Measurements from ENCODE around the gene MYPN.

Gene MYPN

DNA sequence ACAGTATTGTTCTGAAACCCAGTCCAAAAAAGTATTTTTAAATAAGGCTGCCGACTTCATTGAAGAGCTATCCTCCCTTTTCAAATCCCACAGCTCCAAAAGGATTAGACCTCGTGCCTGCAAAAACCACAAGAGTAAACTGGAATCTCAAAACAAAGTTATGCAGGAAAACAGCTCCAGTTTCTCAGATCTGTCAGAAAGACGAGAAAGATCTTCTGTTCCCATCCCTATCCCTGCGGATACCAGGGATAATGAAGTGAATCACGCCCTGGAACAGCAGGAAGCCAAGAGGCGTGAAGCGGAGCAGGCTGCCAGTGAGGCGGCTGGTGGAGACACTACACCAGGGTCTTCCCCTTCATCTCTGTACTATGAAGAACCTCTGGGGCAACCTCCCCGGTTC lies 12.6 kb downstream of the MYPN start:
- in situ Hi-C loops (cut with MboI; ENCODE audit: low pct_unique_long_range_greater_than_20kb, low sequenced_read_pairs, unreplicated experiment), result no loop called here
- TF ChIP-seq, protein P1, sequence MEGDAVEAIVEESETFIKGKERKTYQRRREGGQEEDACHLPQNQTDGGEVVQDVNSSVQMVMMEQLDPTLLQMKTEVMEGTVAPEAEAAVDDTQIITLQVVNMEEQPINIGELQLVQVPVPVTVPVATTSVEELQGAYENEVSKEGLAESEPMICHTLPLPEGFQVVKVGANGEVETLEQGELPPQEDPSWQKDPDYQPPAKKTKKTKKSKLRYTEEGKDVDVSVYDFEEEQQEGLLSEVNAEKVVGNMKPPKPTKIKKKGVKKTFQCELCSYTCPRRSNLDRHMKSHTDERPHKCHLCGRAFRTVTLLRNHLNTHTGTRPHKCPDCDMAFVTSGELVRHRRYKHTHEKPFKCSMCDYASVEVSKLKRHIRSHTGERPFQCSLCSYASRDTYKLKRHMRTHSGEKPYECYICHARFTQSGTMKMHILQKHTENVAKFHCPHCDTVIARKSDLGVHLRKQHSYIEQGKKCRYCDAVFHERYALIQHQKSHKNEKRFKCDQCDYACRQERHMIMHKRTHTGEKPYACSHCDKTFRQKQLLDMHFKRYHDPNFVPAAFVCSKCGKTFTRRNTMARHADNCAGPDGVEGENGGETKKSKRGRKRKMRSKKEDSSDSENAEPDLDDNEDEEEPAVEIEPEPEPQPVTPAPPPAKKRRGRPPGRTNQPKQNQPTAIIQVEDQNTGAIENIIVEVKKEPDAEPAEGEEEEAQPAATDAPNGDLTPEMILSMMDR (IDR thresholded peaks at IDR 0.05; ENCODE audit: extremely low read depth, insufficient read depth, missing control alignments), result no peak
- no peak for DNase-seq (ENCODE audit: low spot score)

DNA sequence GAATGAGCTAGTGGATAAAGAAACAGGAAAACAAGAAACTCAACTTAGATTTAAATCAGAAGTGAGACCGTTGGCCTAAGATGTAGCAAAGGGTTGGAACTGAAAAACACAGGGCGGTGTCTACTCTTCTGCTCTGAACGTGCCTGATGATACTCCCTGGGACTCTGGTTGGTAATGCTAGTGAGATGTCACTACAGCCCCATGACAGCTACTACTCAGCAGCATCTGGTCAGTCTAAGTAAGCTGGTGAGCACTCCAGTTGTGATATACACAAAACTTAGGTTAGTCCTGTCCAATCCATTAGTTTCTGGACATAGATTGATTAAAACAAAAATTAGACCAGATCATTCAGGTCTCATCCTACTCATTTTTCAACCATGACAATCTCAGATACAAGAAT lies 15.4 kb downstream of the MYPN start:
- no peak for DNase-seq (ENCODE audit: low spot score)
- in situ Hi-C loops (cut with MboI; ENCODE audit: low pct_unique_long_range_greater_than_20kb, low sequenced_read_pairs, unreplicated experiment), result no loop called here
- TF ChIP-seq, protein P1 (IDR thresholded peaks at IDR 0.05; ENCODE audit: extremely low read depth, insufficient read depth, missing control alignments), result no peak

DNA sequence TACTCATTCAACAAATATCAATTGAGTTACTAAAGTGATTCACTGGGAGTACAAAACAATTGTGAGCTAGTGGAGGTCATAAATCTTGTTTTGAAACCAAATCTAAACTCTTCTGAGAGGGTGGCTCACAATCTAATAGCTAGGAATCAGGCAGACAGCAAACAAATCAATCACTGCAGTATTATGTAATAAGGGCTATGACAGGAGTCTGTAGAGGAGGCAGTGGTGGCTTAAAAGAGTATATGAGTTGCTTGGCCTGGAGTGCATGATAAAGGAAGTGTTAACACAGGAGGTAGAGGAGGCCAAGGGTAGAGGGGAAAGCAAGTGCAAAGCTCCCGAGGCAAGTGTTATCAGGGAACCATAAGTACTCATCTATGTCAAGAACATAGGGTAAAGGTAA lies 16.5 kb downstream of the MYPN start:
- in situ Hi-C loops (cut with MboI; ENCODE audit: low pct_unique_long_range_greater_than_20kb, low sequenced_read_pairs, unreplicated experiment), result no loop called here
- no peak for DNase-seq (ENCODE audit: low spot score)
- TF ChIP-seq, protein P1 (IDR thresholded peaks at IDR 0.05; ENCODE audit: extremely low read depth, insufficient read depth, missing control alignments), result no peak

DNA sequence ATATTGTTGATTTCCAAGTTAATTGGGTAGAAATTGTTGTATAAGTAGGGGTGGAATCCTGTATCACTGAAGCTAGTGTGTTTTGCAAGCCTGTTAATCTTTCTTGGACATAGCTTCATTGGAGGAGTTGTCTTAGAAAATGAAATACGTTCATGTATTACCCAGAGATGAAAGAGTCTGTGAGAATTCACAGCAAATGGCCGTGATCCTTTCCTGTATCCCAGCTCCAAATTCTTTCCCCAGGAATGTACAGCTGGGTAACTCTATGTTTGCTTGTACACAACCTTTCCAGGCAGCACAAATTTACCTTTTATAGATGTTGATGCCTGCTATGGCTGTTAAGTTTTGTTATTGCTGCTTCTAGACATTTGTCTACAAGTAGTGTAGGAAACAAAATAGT lies 18.7 kb downstream of the MYPN start:
- no peak for DNase-seq (ENCODE audit: low spot score)
- in situ Hi-C loops (cut with MboI; ENCODE audit: low pct_unique_long_range_greater_than_20kb, low sequenced_read_pairs, unreplicated experiment), result no loop called here

DNA sequence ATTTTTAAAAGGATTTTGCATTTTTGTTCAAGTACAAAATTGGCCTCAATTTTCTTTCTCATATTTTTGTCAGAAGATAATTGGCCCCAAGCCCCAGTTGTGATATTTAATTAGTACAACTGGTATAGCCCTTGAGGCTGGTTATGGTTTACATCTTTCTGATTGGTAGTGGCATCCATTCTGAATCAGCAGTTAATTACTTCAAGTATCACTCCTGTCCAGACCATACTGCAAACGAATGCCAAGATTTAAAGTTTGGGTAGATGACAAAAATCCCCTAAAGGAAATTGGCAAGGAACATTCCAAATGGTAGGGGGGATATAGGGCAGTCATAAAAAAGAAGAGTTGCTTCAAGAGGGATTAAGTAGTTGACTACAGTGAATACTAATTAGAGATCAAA lies 23.1 kb downstream of the MYPN start:
- no peak for DNase-seq (ENCODE audit: low spot score)
- in situ Hi-C loops (cut with MboI; ENCODE audit: low pct_unique_long_range_greater_than_20kb, low sequenced_read_pairs, unreplicated experiment), result no loop called here
- TF ChIP-seq, protein P1 (IDR thresholded peaks at IDR 0.05; ENCODE audit: extremely low read depth, insufficient read depth, missing control alignments), result no peak

More for the DNA sequence above, 18.7 kb downstream of the MYPN start:
- TF ChIP-seq, protein P1 (IDR thresholded peaks at IDR 0.05; ENCODE audit: extremely low read depth, insufficient read depth, missing control alignments), result no peak

DNA sequence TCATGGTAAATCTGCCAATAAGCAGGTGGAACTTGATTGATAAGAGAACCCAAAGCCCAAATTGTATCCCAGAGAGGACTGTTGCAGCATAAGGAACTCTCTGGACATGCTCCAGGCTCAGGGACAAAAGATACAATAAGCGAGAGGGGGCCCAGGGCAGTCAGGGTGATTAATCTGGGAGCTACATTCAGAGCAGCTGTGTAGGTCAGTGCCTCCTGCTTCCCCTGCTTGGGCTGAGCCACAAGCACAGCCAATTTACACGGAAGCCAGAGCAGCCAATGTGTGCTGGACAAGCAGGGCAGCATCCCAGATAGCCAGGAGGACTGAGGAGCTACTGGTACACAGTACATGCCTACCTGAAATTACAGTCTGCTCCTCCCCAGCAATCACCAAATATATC lies 24.2 kb downstream of the MYPN start:
- DNase-seq (ENCODE audit: low spot score), result no peak
- TF ChIP-seq, protein P1 (IDR thresholded peaks at IDR 0.05; ENCODE audit: extremely low read depth, insufficient read depth, missing control alignments), result no peak
- in situ Hi-C loops (cut with MboI; ENCODE audit: low pct_unique_long_range_greater_than_20kb, low sequenced_read_pairs, unreplicated experiment), result no loop called here

DNA sequence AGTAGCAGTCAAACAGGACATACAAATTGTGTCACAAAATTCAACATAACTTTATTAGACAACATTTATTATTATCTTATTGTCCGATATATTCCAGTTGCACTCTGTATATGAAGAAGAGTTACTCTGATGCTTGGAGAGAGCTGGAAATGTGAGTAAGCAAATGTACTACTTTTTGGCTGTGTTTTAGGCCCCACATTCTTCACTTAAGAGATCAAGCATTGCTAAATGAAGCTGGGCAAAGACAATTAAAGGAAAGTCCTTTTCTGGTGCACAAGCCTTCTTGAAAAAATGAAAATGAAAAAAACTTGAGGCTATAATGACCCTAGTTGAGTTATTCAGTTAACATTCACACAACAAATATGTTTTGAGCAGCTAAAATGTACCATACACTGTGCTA lies 26.1 kb downstream of the MYPN start:
- no peak for DNase-seq (ENCODE audit: low spot score)
- TF ChIP-seq, protein P1 (IDR thresholded peaks at IDR 0.05; ENCODE audit: extremely low read depth, insufficient read depth, missing control alignments), result no peak
- in situ Hi-C loops (cut with MboI; ENCODE audit: low pct_unique_long_range_greater_than_20kb, low sequenced_read_pairs, unreplicated experiment), result no loop called here

Data from GM13977 (cell line).